K562 (cell line): ENCODE results near the gene TYR. TPM values are rescaled to one million over a fixed set of nuclear protein-coding genes. Genes with fewer than 3 reads are reported as not detected.

ENCODE experiments used
- CHD7 ChIP-seq: fragments of 200-600 bp; sonication (generic); IDR thresholded peaks from one replicate; pipeline ENCODE4 v1.6.1; 2012; ENCODE audit warnings: mild to moderate bottlenecking, low read depth, low read length, inconsistent platforms
- HDAC1 ChIP-seq, 2 experiments: fragments of 450-650 bp; IDR thresholded peaks; 2 replicates each; pipeline ENCODE4 v1.6.1; 2016 to 2017; ENCODE audit warnings: inconsistent platforms in 1 of 2, mild to moderate bottlenecking in 1 of 2, moderate library complexity in 1 of 2
- polyA plus RNA-seq, 8 experiments: library from polyadenylated mRNA; depleted of rRNA in 4 of 8; stranded (reverse) in 5 of 8; unstranded in 3 of 8; fragments of >200 nt; fragmentation: Nextera tagmentation in 2 of 8; fragmentation: Illumina TruSeq in 1 of 8; extraction: Ambion mirVana in 2 of 8; extraction: Trizol in 1 of 8; gene quantifications; 2 replicates each; pipeline versions ENCODE4 v1.2.1 to v1.2.3, GENCODE V29; 2011 to 2014; ENCODE audit warnings: inconsistent platforms in 1 of 8, missing spikeins in 1 of 8
- total RNA-seq, 7 experiments: library from RNA; depleted of rRNA in 6 of 7; stranded (reverse); fragments of >200 nt in 6 of 7; fragmentation: Illumina TruSeq in 2 of 7; extraction: Trizol in 2 of 7; gene quantifications; 2 replicates each; pipeline versions ENCODE4 v1.2.1 to v1.2.3, GENCODE V29; 2011 to 2021; ENCODE audit warnings: low replicate concordance in 1 of 7

TYR gene
- total and polyA plus RNA-seq, 9 of the 15 experiments (the other 6 are each of a cell fraction or from before 2014, with no cell fraction given), result not detected

GRCh38 chr11:89175796-89176195 is 1.9 kb upstream of the TYR start (continued):
- no peak for TF ChIP-seq CHD7
- TF ChIP-seq HDAC1 (IDR thresholded peaks at IDR 0.05), result no peak
